ENCODE data around the gene NOMO2. TPM values are rescaled to one million over a fixed set of nuclear protein-coding genes. Genes with fewer than 3 reads are reported as not detected.
"Not testable (repeated sequence)": the region's sequence is repeated elsewhere in the genome, so short reads cannot be mapped to it uniquely, and the experiment has no call there.

The NOMO2 gene
- total RNA-seq, 1 experiment from 2014 or later = 144 TPM

DNA sequence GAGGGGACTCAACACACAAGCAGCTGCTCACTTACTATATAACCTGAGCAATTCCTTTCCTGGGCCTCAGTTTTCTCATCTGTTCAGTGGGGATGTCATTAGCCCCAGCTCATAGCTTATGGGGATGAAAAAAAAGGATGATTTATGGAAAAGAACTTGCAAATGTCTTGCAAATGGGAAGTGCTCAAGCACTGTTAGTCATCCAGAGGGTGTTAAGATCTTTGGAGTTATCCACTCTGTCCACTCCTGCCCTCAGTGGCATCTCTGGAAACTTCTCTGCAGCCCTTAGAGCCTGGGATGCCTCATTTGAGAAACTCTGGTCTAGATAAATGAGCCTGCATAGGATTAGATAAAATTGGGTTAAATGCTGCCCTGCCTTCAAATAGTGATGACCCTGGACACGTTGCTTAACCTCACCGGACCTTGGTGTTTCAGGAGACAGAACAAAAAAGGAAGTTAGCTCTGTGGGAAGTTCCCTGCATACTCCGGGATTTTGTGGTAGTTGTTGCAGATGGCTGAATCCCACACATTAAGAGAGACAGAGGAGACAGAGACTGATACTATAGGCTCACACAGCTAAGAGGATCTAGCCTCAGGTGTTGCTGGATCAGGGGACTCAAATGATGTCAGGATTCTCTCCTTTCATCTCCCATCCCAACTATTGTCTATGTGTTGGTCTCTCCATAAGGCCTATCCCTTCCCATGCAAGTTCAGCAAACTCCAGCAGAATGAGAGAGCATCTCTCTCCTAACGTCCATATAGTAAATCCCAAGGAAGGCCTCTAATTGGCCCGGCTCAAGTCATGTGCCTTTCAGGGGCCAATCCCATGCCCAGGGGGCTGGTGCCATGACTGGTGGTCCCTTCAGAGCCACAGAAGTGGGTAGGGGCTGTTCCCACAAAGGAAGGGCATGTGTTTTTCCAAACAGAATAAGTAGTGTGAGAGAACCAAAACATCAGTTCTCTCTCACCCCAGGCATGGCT, 25.0 kb upstream of the NOMO2 start:
- H3K27ac ChIP-seq; H3K4me1 ChIP-seq (replicated peaks; ENCODE audit: insufficient read depth); H3K4me2 ChIP-seq; intact Hi-C loops (cut with micrococcal nuclease; ENCODE audit: unreplicated experiment); H3K4me3 ChIP-seq; H2AFZ ChIP-seq; H4K20me1 ChIP-seq (ENCODE audit: insufficient read depth); H3K36me3 ChIP-seq (ENCODE audit: low read depth); H3K79me2 ChIP-seq (ENCODE audit: low read depth); H3K9me3 ChIP-seq (ENCODE audit: insufficient read depth, low read depth); H3F3A ChIP-seq (ENCODE audit: insufficient read depth, low read depth); DNase-seq; CTCF ChIA-PET; BruUV-seq (replicated peaks); POLR2A ChIA-PET (ENCODE audit: unreplicated experiment); H3K9me2 ChIP-seq (ENCODE audit: insufficient read depth): not testable (repeated sequence)
- H3K27me3 ChIP-seq (ENCODE audit: insufficient read depth, low read depth) = peaks cover 17% of the 10 kb centered on the region; the same call in 1 of the 2 replicates

DNA sequence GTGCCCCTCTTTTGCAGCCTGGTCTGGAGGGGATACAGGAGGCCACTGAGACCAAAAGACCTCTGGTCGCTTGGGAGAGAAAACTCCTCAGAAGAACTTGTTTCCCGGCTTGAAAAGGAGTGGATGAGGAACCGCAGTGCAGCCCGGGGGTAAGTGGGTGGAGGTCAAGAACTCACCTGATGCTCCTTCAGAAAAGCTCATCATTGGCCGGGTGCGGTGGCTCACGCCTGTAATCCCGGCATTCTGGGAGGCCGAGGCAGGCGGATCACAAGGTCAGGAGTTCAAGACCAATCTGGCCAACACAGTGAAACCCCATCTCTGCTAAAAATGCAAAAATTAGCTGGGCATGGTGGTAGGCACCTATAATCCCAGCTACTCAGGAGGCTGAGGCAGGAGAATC, 23.9 kb upstream of the NOMO2 start:
- DNase-seq; H4K20me1 ChIP-seq (ENCODE audit: insufficient read depth); H3K9me3 ChIP-seq (ENCODE audit: insufficient read depth, low read depth); H3K79me2 ChIP-seq (ENCODE audit: low read depth); H2AFZ ChIP-seq; H3K9me2 ChIP-seq (ENCODE audit: insufficient read depth); POLR2A ChIA-PET (ENCODE audit: unreplicated experiment); BruUV-seq (replicated peaks); H3K27ac ChIP-seq; H3K4me3 ChIP-seq; H3K36me3 ChIP-seq (ENCODE audit: low read depth); H3K4me2 ChIP-seq; CTCF ChIA-PET; H3F3A ChIP-seq (ENCODE audit: insufficient read depth, low read depth); intact Hi-C loops (cut with micrococcal nuclease; ENCODE audit: unreplicated experiment); H3K4me1 ChIP-seq (replicated peaks; ENCODE audit: insufficient read depth): not testable (repeated sequence)
- H3K27me3 ChIP-seq (ENCODE audit: insufficient read depth, low read depth) = peaks cover 17% of the 10 kb centered on the region; the same call in 1 of the 2 replicates

DNA sequence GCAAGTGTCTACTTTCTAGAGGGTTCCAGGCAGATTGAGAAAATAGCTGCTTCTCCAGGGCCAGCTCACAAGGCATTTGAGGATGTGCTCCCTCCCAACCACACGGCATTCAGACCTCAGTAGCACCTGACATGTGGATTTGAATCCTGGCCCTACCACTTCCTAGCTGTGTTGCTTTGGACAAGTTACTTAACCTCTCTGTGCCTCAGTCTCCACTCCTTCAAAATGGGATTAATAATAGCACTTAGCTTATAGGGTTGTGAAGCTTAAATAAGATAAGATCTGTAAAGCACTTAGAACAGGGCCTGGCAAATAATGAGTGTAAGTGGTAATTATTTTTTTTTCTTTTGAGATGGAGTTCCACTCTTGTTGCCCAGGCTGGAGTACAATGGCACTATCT, 21.0 kb upstream of the NOMO2 start:
- H3K4me3 ChIP-seq = no peak overlapping the region
- no peaks in the 10 kb centered on the region for H3K9me2 ChIP-seq (ENCODE audit: insufficient read depth)
- no TSS peak for BruUV-seq (replicated peaks)
- DNase-seq = no peak
- ChIA-PET CTCF (no interaction called here), POLR2A (ENCODE audit: unreplicated experiment) (no interaction called here)
- H3F3A ChIP-seq (ENCODE audit: insufficient read depth, low read depth) = no peaks in the 10 kb centered on the region
- H3K27me3 ChIP-seq (ENCODE audit: insufficient read depth, low read depth) = peaks cover 13% of the 10 kb centered on the region; the same call in 1 of the 2 replicates
- TF ChIP-seq EZH2 (IDR thresholded peaks at IDR 0.05; ENCODE audit: low read depth) = no peak
- TF ChIP-seq, protein P1, sequence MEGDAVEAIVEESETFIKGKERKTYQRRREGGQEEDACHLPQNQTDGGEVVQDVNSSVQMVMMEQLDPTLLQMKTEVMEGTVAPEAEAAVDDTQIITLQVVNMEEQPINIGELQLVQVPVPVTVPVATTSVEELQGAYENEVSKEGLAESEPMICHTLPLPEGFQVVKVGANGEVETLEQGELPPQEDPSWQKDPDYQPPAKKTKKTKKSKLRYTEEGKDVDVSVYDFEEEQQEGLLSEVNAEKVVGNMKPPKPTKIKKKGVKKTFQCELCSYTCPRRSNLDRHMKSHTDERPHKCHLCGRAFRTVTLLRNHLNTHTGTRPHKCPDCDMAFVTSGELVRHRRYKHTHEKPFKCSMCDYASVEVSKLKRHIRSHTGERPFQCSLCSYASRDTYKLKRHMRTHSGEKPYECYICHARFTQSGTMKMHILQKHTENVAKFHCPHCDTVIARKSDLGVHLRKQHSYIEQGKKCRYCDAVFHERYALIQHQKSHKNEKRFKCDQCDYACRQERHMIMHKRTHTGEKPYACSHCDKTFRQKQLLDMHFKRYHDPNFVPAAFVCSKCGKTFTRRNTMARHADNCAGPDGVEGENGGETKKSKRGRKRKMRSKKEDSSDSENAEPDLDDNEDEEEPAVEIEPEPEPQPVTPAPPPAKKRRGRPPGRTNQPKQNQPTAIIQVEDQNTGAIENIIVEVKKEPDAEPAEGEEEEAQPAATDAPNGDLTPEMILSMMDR (conservative IDR thresholded peaks at IDR 0.05) = no peak
- no peak overlapping the region for H2AFZ ChIP-seq
- H3K4me2 ChIP-seq = no peak overlapping the region
- no peak overlapping the region for H3K27ac ChIP-seq
- no peaks in the 10 kb centered on the region for H3K9me3 ChIP-seq (ENCODE audit: insufficient read depth, low read depth)
- H3K79me2 ChIP-seq (ENCODE audit: low read depth) = no peaks in the 10 kb centered on the region
- no peaks in the 10 kb centered on the region for H3K36me3 ChIP-seq (ENCODE audit: low read depth)
- intact Hi-C loops (cut with micrococcal nuclease; ENCODE audit: unreplicated experiment) = no loop called here
- H4K20me1 ChIP-seq (ENCODE audit: insufficient read depth) = no peaks in the 10 kb centered on the region
- no peaks in the 10 kb centered on the region for H3K4me1 ChIP-seq (replicated peaks; ENCODE audit: insufficient read depth)

DNA sequence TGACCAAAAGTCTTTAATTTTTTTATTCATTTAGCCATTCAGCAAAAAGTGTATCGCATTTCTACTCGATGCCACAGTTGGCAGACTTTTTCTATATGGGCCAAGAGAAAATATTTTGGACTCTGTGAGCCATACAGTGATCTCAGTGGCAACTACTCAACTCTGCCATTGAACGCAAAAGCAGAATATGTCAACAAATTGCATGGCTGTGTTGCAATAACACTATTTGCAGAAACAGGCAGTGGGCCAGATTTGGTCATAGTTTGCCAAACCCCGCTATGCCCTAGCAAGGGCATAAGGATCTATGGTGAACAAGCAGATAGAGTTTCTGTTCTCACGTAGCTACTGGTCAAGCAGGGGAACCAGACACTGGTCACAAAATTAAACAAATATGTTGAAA, 18.5 kb upstream of the NOMO2 start:
- H3F3A ChIP-seq (ENCODE audit: insufficient read depth, low read depth); H3K27me3 ChIP-seq (ENCODE audit: insufficient read depth, low read depth); H2AFZ ChIP-seq; BruUV-seq (replicated peaks); H3K4me1 ChIP-seq (replicated peaks; ENCODE audit: insufficient read depth); H3K36me3 ChIP-seq (ENCODE audit: low read depth); CTCF ChIA-PET; H3K9me2 ChIP-seq (ENCODE audit: insufficient read depth); POLR2A ChIA-PET (ENCODE audit: unreplicated experiment); H3K79me2 ChIP-seq (ENCODE audit: low read depth); H3K4me2 ChIP-seq; intact Hi-C loops (cut with micrococcal nuclease; ENCODE audit: unreplicated experiment); H3K27ac ChIP-seq; H4K20me1 ChIP-seq (ENCODE audit: insufficient read depth); H3K4me3 ChIP-seq; DNase-seq; H3K9me3 ChIP-seq (ENCODE audit: insufficient read depth, low read depth): not testable (repeated sequence)

DNA sequence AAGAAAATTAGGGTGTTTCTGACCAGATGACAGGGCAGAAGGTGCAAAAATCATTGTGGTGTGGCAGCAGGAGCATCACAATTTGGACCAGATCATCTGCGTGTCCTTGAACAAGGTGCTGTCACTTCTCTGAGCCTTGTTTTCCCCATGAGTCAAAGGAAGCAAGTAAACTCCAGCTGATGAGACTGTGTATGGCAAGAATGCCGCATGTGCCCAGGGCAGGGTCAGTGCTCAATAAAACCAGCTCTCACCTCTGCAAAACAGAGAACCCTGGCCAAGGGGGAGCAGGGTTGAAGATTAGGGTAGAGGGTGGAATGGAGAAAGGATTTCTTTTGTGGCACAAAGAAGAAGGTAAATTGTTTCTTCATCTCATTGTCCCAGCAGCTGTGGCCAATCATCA, 17.4 kb upstream of the NOMO2 start:
- H3K4me3 ChIP-seq; H3K36me3 ChIP-seq (ENCODE audit: low read depth); H2AFZ ChIP-seq; H3K27ac ChIP-seq; H3K9me3 ChIP-seq (ENCODE audit: insufficient read depth, low read depth); H3K79me2 ChIP-seq (ENCODE audit: low read depth); H3K4me1 ChIP-seq (replicated peaks; ENCODE audit: insufficient read depth); H3K4me2 ChIP-seq; H3F3A ChIP-seq (ENCODE audit: insufficient read depth, low read depth); H3K27me3 ChIP-seq (ENCODE audit: insufficient read depth, low read depth); H3K9me2 ChIP-seq (ENCODE audit: insufficient read depth); POLR2A ChIA-PET (ENCODE audit: unreplicated experiment); BruUV-seq (replicated peaks); DNase-seq; CTCF ChIA-PET; intact Hi-C loops (cut with micrococcal nuclease; ENCODE audit: unreplicated experiment); H4K20me1 ChIP-seq (ENCODE audit: insufficient read depth): not testable (repeated sequence)

DNA sequence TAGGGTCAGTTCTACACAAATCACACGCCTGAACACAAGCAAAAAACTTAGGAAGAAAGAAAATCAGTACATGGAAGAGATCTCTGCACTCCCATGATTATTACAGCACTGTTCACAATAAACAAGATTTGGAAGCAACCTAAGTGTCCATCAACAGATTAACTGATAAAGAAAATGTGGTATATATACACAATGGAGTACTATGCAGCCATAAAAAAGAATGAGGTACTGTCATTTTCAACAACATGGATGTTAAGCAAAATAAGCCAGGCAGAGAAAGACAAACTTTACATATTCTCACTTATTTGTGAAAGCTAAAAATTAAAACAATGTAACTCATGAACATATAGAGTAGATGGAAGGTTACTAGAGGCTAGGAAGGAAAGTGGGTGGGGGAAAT, 16.0 kb upstream of the NOMO2 start:
- H3F3A ChIP-seq (ENCODE audit: insufficient read depth, low read depth); H2AFZ ChIP-seq; H3K9me3 ChIP-seq (ENCODE audit: insufficient read depth, low read depth); POLR2A ChIA-PET (ENCODE audit: unreplicated experiment); H3K4me3 ChIP-seq; H3K79me2 ChIP-seq (ENCODE audit: low read depth); H3K27me3 ChIP-seq (ENCODE audit: insufficient read depth, low read depth); CTCF ChIA-PET; H3K36me3 ChIP-seq (ENCODE audit: low read depth); H3K4me2 ChIP-seq; H3K27ac ChIP-seq; BruUV-seq (replicated peaks); DNase-seq; intact Hi-C loops (cut with micrococcal nuclease; ENCODE audit: unreplicated experiment); H3K4me1 ChIP-seq (replicated peaks; ENCODE audit: insufficient read depth); H4K20me1 ChIP-seq (ENCODE audit: insufficient read depth); H3K9me2 ChIP-seq (ENCODE audit: insufficient read depth): not testable (repeated sequence)
